H1 (cell line): Measurements from ENCODE around the gene MANF. TPM values are rescaled to one million over a fixed set of nuclear protein-coding genes. Genes with fewer than 3 reads are reported as not detected.

Experiments
- CTCF ChIA-PET: fragments of 300-600 bp; sonication (Branson Sonifier 250); formaldehyde crosslinking; loops from one replicate; lab custom pipeline; 2021; ENCODE audit not compliant: partially characterized antibody; lab: Charles Lee
- POLR2A ChIA-PET: fragments of 300-600 bp; sonication (Branson Sonifier 250); formaldehyde crosslinking; loops from one replicate; lab custom pipeline; 2021; ENCODE audit warnings: inconsistent platforms; ENCODE audit not compliant: partially characterized antibody; lab: Charles Lee
- DNase-seq, 2 experiments: peaks; one replicate each; pipeline versions ENCODE4 v3.0.0 to v3.0.0-alpha.2; 2010 to 2022; ENCODE audit warnings: low spot score in 2 of 2, low read depth in 1 of 2, mixed read lengths in 1 of 2
- FAIRE-seq: peaks from 2 replicates; lab custom pipeline; 2011; peaks lifted over from hg19 to GRCh38; lab: Jason Lieb, UNC
- H2AFZ ChIP-seq: 2 replicates; pipeline ENCODE4 v1.8.1; 2012; ENCODE audit warnings: low read length, inconsistent platforms
- H2AK5ac ChIP-seq: 2 replicates; pipeline ENCODE4 v1.6.1; 2013; ENCODE audit warnings: low read depth, low read length
- H2BK120ac ChIP-seq: replicated peaks from 2 replicates; pipeline ENCODE3; 2013; ENCODE audit warnings: low read depth, low read length, inconsistent platforms
- H2BK12ac ChIP-seq: 2 replicates; pipeline ENCODE4 v1.6.1; 2013; ENCODE audit warnings: low read depth, low read length
- H2BK15ac ChIP-seq: 2 replicates; pipeline ENCODE4 v1.6.1; 2013; ENCODE audit warnings: low read length
- H2BK20ac ChIP-seq: 2 replicates; pipeline ENCODE4 v1.6.1; 2013; ENCODE audit warnings: low read length
- H2BK5ac ChIP-seq: 2 replicates; pipeline ENCODE4 v1.6.1; 2013; ENCODE audit warnings: low read depth, low read length
- H3K14ac ChIP-seq: 2 replicates; pipeline ENCODE4 v1.6.1; 2013; ENCODE audit warnings: inconsistent platforms; ENCODE audit not compliant: insufficient read length
- H3K18ac ChIP-seq: 2 replicates; pipeline ENCODE4 v1.6.1; 2013; ENCODE audit warnings: low read length; ENCODE audit errors: extremely low read depth
- H3K23ac ChIP-seq: 2 replicates; pipeline ENCODE4 v1.6.1; 2013; ENCODE audit warnings: inconsistent platforms; ENCODE audit not compliant: insufficient read length
- H3K23me2 ChIP-seq: 2 replicates; pipeline ENCODE4 v1.6.1; 2013; ENCODE audit warnings: low read depth, low read length
- H3K27ac ChIP-seq: 2 replicates; pipeline ENCODE4 v1.6.1; 2011; ENCODE audit warnings: low read depth, low read length, inconsistent platforms
- H3K27me3 ChIP-seq, 4 experiments: replicated peaks in 1 of 4; 1 replicate in 1 of 4; 2 replicates in 3 of 4; pipeline versions ENCODE4 v1.6.1 to v1.8.1; 2011 to 2013; ENCODE audit warnings: low read length in 3 of 4, mild to moderate bottlenecking in 3 of 4, inconsistent platforms in 2 of 4, mixed read lengths in 2 of 4, moderate library complexity in 1 of 4; ENCODE audit not compliant: control insufficient read depth in 3 of 4, insufficient read depth in 3 of 4; ENCODE audit errors: extremely low read depth in 1 of 4
- H3K36me3 ChIP-seq, 4 experiments: 2 replicates each; pipeline versions ENCODE4 v1.6.1 to v1.8.1; 2011 to 2013; ENCODE audit warnings: mild to moderate bottlenecking in 4 of 4, low read length in 3 of 4, moderate library complexity in 2 of 4, control low read depth in 1 of 4, inconsistent platforms in 1 of 4; ENCODE audit not compliant: insufficient read depth in 4 of 4, control insufficient read depth in 2 of 4
- H3K4ac ChIP-seq: replicated peaks from 2 replicates; pipeline ENCODE3; 2013; ENCODE audit warnings: low read length, low read depth, mixed read lengths, inconsistent platforms; ENCODE audit not compliant: insufficient read length
- H3K4me1 ChIP-seq, 4 experiments: replicated peaks in 1 of 4; 1 replicate in 1 of 4; 2 replicates in 3 of 4; pipeline versions ENCODE4 v1.6.1 to v1.8.1; 2011 to 2013; ENCODE audit warnings: low read length in 3 of 4, inconsistent platforms in 2 of 4, mixed read lengths in 1 of 4; ENCODE audit not compliant: insufficient read depth in 4 of 4, control insufficient read depth in 3 of 4
- H3K4me2 ChIP-seq, 2 experiments: 2 replicates each; pipeline versions ENCODE4 v1.6.1 to v1.8.1; 2011 to 2013; ENCODE audit warnings: low read depth in 2 of 2, low read length in 2 of 2, control low read depth in 1 of 2, inconsistent platforms in 1 of 2, mild to moderate bottlenecking in 1 of 2; ENCODE audit not compliant: insufficient read depth in 1 of 2
- H3K4me3 ChIP-seq, 4 experiments: fragments of 200-600, 300-600 bp in 1 of 4; sonication (generic), shearing (Covaris generic), sonication (Bioruptor Twin) in 1 of 4; 2 replicates each; pipeline versions ENCODE4 v1.5.1 to v1.8.1; 2011 to 2016; ENCODE audit warnings: low read length in 4 of 4, low read depth in 3 of 4, control low read depth in 2 of 4, inconsistent platforms in 2 of 4, mild to moderate bottlenecking in 2 of 4, mixed read lengths in 1 of 4, moderate library complexity in 1 of 4; ENCODE audit not compliant: insufficient read depth in 2 of 4; ENCODE audit errors: extremely low read depth in 1 of 4
- H3K56ac ChIP-seq: replicated peaks from 2 replicates; pipeline ENCODE3; 2013; ENCODE audit warnings: low read depth, mild to moderate bottlenecking, mixed read lengths, low read length, inconsistent platforms; ENCODE audit not compliant: insufficient read length
- H3K79me1 ChIP-seq: 2 replicates; pipeline ENCODE4 v1.6.1; 2013; ENCODE audit warnings: low read depth, low read length, control low read depth
- H3K79me2 ChIP-seq, 2 experiments: 2 replicates each; pipeline versions ENCODE4 v1.6.1 to v1.8.1; 2012 to 2013; ENCODE audit warnings: low read length in 2 of 2, mild to moderate bottlenecking in 2 of 2, inconsistent platforms in 1 of 2; ENCODE audit not compliant: insufficient read depth in 2 of 2, control insufficient read depth in 1 of 2
- H3K9ac ChIP-seq, 4 experiments: replicated peaks in 1 of 4; 1 replicate in 1 of 4; 2 replicates in 3 of 4; pipeline versions ENCODE4 v1.6.1 to v1.8.1; 2011 to 2013; ENCODE audit warnings: low read depth in 3 of 4, low read length in 3 of 4, control low read depth in 2 of 4, mild to moderate bottlenecking in 2 of 4, moderate library complexity in 2 of 4, inconsistent platforms in 1 of 4; ENCODE audit errors: extremely low read depth in 1 of 4
- H3K9me3 ChIP-seq, 2 experiments: 2 replicates each; pipeline versions ENCODE4 v1.6.1 to v1.8.1; 2012 to 2013; ENCODE audit warnings: mild to moderate bottlenecking in 2 of 2, moderate library complexity in 2 of 2, control low read depth in 1 of 2, inconsistent platforms in 1 of 2, low read depth in 1 of 2, low read length in 1 of 2, mixed read lengths in 1 of 2; ENCODE audit not compliant: insufficient read depth in 2 of 2
- H4K20me1 ChIP-seq, 2 experiments: replicated peaks in 1 of 2; 2 replicates each; pipeline versions ENCODE3 to v1.8.1; 2011 to 2013; ENCODE audit warnings: inconsistent platforms in 2 of 2, low read length in 2 of 2, mild to moderate bottlenecking in 1 of 2; ENCODE audit not compliant: insufficient read depth in 2 of 2, control insufficient read depth in 1 of 2
- H4K5ac ChIP-seq: 2 replicates; pipeline ENCODE4 v1.6.1; 2013; ENCODE audit warnings: low read length, low read depth, mixed read lengths, inconsistent platforms; ENCODE audit not compliant: insufficient read length
- H4K8ac ChIP-seq: 2 replicates; pipeline ENCODE4 v1.8.0; 2013; ENCODE audit warnings: mild to moderate bottlenecking, moderate library complexity, low read length, inconsistent platforms; ENCODE audit not compliant: insufficient read depth; ENCODE audit errors: extremely low read depth
- H4K91ac ChIP-seq: replicated peaks from 2 replicates; pipeline ENCODE3; 2013; ENCODE audit warnings: low read length, mixed read lengths, inconsistent platforms; ENCODE audit not compliant: insufficient read length
- CHD2 ChIP-seq: IDR thresholded peaks from 2 replicates; pipeline ENCODE4 v1.6.1; 2012; ENCODE audit warnings: low read length, improper control_type of control experiment
- POLR2A ChIP-seq, 2 experiments: IDR thresholded peaks; 1 replicate in 1 of 2; 2 replicates in 1 of 2; pipeline ENCODE4 v1.6.1; 2011; ENCODE audit warnings: low read depth in 2 of 2, low read length in 2 of 2, mild to moderate bottlenecking in 2 of 2; ENCODE audit errors: control extremely low read depth in 1 of 2
- POU5F1 ChIP-seq: IDR thresholded peaks from 2 replicates; pipeline ENCODE4 v1.6.1; 2011; ENCODE audit warnings: low read depth, mild to moderate bottlenecking, low read length, moderate library complexity
- TAF1 ChIP-seq: IDR thresholded peaks from 2 replicates; pipeline ENCODE4 v1.6.1; 2011; ENCODE audit warnings: mild to moderate bottlenecking, low read depth, low read length
- TBP ChIP-seq: IDR thresholded peaks from 2 replicates; pipeline ENCODE4 v1.6.1; 2011; ENCODE audit warnings: low read depth, low read length, improper control_type of control experiment
- WGBS, 2 experiments: shearing (Covaris generic) in 1 of 2; methylation state at CpG; one replicate each; pipeline versions ENCODE4 v1.1.6 to v1.1.7; 2013 to 2015; ENCODE audit warnings: low lambda C conversion rate in 2 of 2, mixed read lengths in 2 of 2, inconsistent platforms in 1 of 2, low coverage in 1 of 2, missing lambda C conversion rate in 1 of 2; ENCODE audit not compliant: insufficient replicate concordance in 2 of 2, insufficient coverage in 1 of 2, insufficient read length in 1 of 2; ENCODE audit errors: extremely low coverage in 1 of 2, missing lambda C conversion rate in 1 of 2; 5-methylcytosine and 5-hydroxymethylcytosine counted together
- polyA plus RNA-seq, 7 experiments: library from polyadenylated mRNA; depleted of rRNA in 3 of 7; stranded (reverse) in 5 of 7; unstranded in 2 of 7; fragments of >200 nt in 5 of 7; fragments of 200-250 nt in 2 of 7; gene quantifications; 1 replicate in 5 of 7; 2 replicates in 1 of 7; 4 replicates in 1 of 7; pipeline versions ENCODE4 v1.2.1 to v1.2.3, GENCODE V29; 2011 to 2013; ENCODE audit warnings: missing spikeins in 2 of 7, mixed read lengths in 2 of 7
- total RNA-seq: library from RNA; stranded (reverse); fragmentation: NEBNext Ultra II Directional; extraction: Animal tissue kit (Norgen Biotek cat#: 25700); gene quantifications from 2 replicates; pipeline ENCODE4 v1.2.1, GENCODE V29; 2021

MANF gene
- total and polyA plus RNA-seq, 2 of the 8 experiments (the other 6 are each of a cell fraction or from before 2014, with no cell fraction given), result 37.5 to 159 TPM

- Histone ChIP-seq H3K9ac (no peak overlapping the region), H2AK5ac (no peak overlapping the region), H2AFZ (no peak overlapping the region), H3K18ac (no peak overlapping the region), H3K56ac (no peak overlapping the region), H2BK12ac (no peak overlapping the region), H3K36me3 (peaks cover 0 to 3% (median 1%) of the 10 kb centered on the region in 4 experiments; a peak in 3 of 8 replicates), H2BK15ac (no peak overlapping the region), H3K27me3 (no peaks in the 10 kb centered on the region), H3K27ac (no peak overlapping the region), H3K79me2 (peaks cover 3 to 11% of the 10 kb centered on the region in 2 experiments), H3K23ac (no peak overlapping the region), H2BK20ac (no peak overlapping the region), H2BK5ac (no peak overlapping the region), H4K91ac (no peak overlapping the region), H3K9me3 (no peaks in the 10 kb centered on the region), H2BK120ac (no peak overlapping the region), H3K4me1 (peaks cover 0 to 4% (median 0%) of the 10 kb centered on the region in 4 experiments; a peak in 4 of 7 replicates), H3K4me2 (no peak overlapping the region), H4K5ac (no peak overlapping the region), H3K14ac (no peak overlapping the region), H4K20me1 (peaks cover 2 to 3% of the 10 kb centered on the region in 2 experiments), H3K4me3 (no peak overlapping the region), H3K79me1 (no peaks in the 10 kb centered on the region), H3K4ac (no peak overlapping the region), H3K23me2 (peaks cover 1% of the 10 kb centered on the region; the same call in 1 of the 2 replicates), H4K8ac (no peak overlapping the region)
- POLR2A ChIA-PET, result no interaction called here
- CTCF ChIA-PET, result interaction anchor here (0.6 to 6.8 kb wide), 6 partner anchors 9 to 766 kb away, joined by 3 to 35 read pairs (median 8); partner anchors contain the start of genes MAPKAPK3 and RBM15B
- DNase-seq (no peak), FAIRE-seq (no peak)
- 91% methylated on average over 15 of the region's 15 CpGs; no CpG with 5 or more reads in 1 of the 2 experiments for WGBS, 2 experiments
- TF ChIP-seq TAF1, result no peak
- TF ChIP-seq TBP, result no peak
- no peak for TF ChIP-seq CHD2
- TF ChIP-seq POU5F1, result no peak
- TF ChIP-seq POLR2A (IDR thresholded peaks at IDR 0.05; ENCODE audit: control extremely low read depth in 1 of 2, low read depth in 2 of 2, low read length in 2 of 2), result no peak
Measured at GRCh38 chr3:51380601-51381332, 4.3 kb upstream of the MANF start.
